Stimulated activated naive CD8-positive, alpha-beta T cell treated with anti-CD3 and anti-CD28 coated beads, Interleukin-15, Interleukin-2, amounts not matched to agents 100 U/mL and 50 U/mL, for 24 hours (primary cell): ENCODE data around the gene TMEM175.

ENCODE experiments used
- ATAC-seq: fragments of 150-1000 bp; cut with Tn5 transposase; one replicate; pipeline ENCODE4 v1.10.0; 2021
- DNase-seq: peaks from one replicate; pipeline ENCODE4 v3.0.0; 2021

The TMEM175 gene

GRCh38 chr4:960140-960635 lies 27.9 kb downstream of the TMEM175 start:
- DNase-seq (no peak), ATAC-seq (no peak)

GRCh38 chr4:960636-961350 lies 28.5 kb downstream of the TMEM175 start:
- no peak for DNase-seq

GRCh38 chr4:961351-962230 lies 29.3 kb downstream of the TMEM175 start:
- DNase-seq (no peak), ATAC-seq (no peak)

More at GRCh38 chr4:960636-961350, 28.5 kb downstream of the TMEM175 start:
- no peak for ATAC-seq

GRCh38 chr4:962231-963208 lies 30.3 kb downstream of the TMEM175 start:
- ATAC-seq (no peak), DNase-seq (no peak)

- no peak for DNase-seq
Observed at GRCh38 chr4:963276-964225, 31.3 kb downstream of the TMEM175 start.

GRCh38 chr4:964346-965025 lies 32.2 kb downstream of the TMEM175 start:
- DNase-seq (no peak), ATAC-seq (no peak)

More at GRCh38 chr4:963276-964225, 31.3 kb downstream of the TMEM175 start:
- no peak for ATAC-seq

- no peak for ATAC-seq
Observed at GRCh38 chr4:965048-965765, 32.9 kb downstream of the TMEM175 start.

GRCh38 chr4:965766-966134 lies 33.5 kb downstream of the TMEM175 start:
- no peak for DNase-seq
- ATAC-seq = no peak

More at GRCh38 chr4:965048-965765, 32.9 kb downstream of the TMEM175 start:
- DNase-seq = no peak

- DNase-seq = no peak
- no peak for ATAC-seq
Observed at GRCh38 chr4:966266-967112, 34.2 kb downstream of the TMEM175 start.

GRCh38 chr4:967113-968104 lies 35.1 kb downstream of the TMEM175 start:
- DNase-seq (no peak), ATAC-seq (no peak)

GRCh38 chr4:968221-968620 lies 36.0 kb downstream of the TMEM175 start:
- ATAC-seq = no peak

GRCh38 chr4:968621-969394 lies 36.5 kb downstream of the TMEM175 start:
- no peak for DNase-seq
- no peak for ATAC-seq

More at GRCh38 chr4:968221-968620, 36.0 kb downstream of the TMEM175 start:
- no peak for DNase-seq

- ATAC-seq = no peak
- no peak for DNase-seq
Observed at GRCh38 chr4:970046-970745, 37.9 kb downstream of the TMEM175 start.

- ATAC-seq (no peak), DNase-seq (no peak)
Observed at GRCh38 chr4:970854-971520, 38.7 kb downstream of the TMEM175 start.
